GM12878 (cell line): ENCODE results near the gene E2F2. TPM values are rescaled to one million over a fixed set of nuclear protein-coding genes. Genes with fewer than 3 reads are reported as not detected.

Experiments
- ATAC-seq: fragments of 200-7000 bp; cut with Tn5 transposase; 3 replicates; pipeline ENCODE4 v1.9.1; 2020; ENCODE audit warnings: mild to moderate bottlenecking, moderate library complexity
- BruUV-seq: library from RNA; stranded (reverse); fragments of 400-500 nt; replicated peaks from 2 replicates; lab custom pipeline; 2021; lab: Mats Ljungman, UMichigan
- CTCF ChIA-PET: fragments of 300-600 bp; sonication (Branson Sonifier 250); formaldehyde crosslinking; extraction: SDS; loops from one replicate; lab custom pipeline; 2021; ENCODE audit warnings: inconsistent platforms; lab: Yijun Ruan, JAX
- POLR2A ChIA-PET: fragments of 350-600 bp; formaldehyde crosslinking; extraction: SDS; loops from one replicate; lab custom pipeline; 2021; ENCODE audit warnings: inconsistent platforms; lab: Charles Lee
- RAD21 ChIA-PET: fragments of 300-600 bp; sonication (Branson Sonifier 250); formaldehyde crosslinking; loops from one replicate; lab custom pipeline; 2023; ENCODE audit warnings: antibody characterized with exemption; ENCODE audit not compliant: unreplicated experiment; lab: Charles Lee
- SMC1A ChIA-PET: fragments of 300-600 bp; sonication (Branson Sonifier 250); formaldehyde crosslinking; loops from one replicate; lab custom pipeline; 2023; ENCODE audit not compliant: unreplicated experiment, uncharacterized antibody; lab: Charles Lee
- DNase-seq: peaks from one replicate; pipeline ENCODE4 v3.0.0-alpha.2; 2011; ENCODE audit warnings: low read depth, low spot score
- FAIRE-seq: peaks from 3 replicates; lab custom pipeline; 2011; peaks lifted over from hg19 to GRCh38; lab: Jason Lieb, UNC
- H2AFZ ChIP-seq: 2 replicates; pipeline ENCODE4 v1.6.0; 2011; ENCODE audit warnings: low read depth, low read length, control low read depth; ENCODE audit not compliant: control insufficient read depth
- H3K27ac ChIP-seq: 2 replicates; pipeline ENCODE4 v1.5.1; 2011; ENCODE audit warnings: control low read depth; ENCODE audit not compliant: control insufficient read depth, insufficient read depth
- H3K27me3 ChIP-seq, 2 experiments: replicated peaks in 1 of 2; 2 replicates each; pipeline versions ENCODE4 v1.6.0 to v1.6.1; 2011; ENCODE audit warnings: low read length in 1 of 2; ENCODE audit not compliant: control insufficient read depth in 2 of 2, insufficient read depth in 2 of 2
- H3K36me3 ChIP-seq, 2 experiments: 2 replicates each; pipeline ENCODE4 v1.5.1; 2011; ENCODE audit warnings: low read length in 1 of 2; ENCODE audit not compliant: control insufficient read depth in 2 of 2, insufficient read depth in 2 of 2
- H3K4me1 ChIP-seq: 2 replicates; pipeline ENCODE4 v1.6.1; 2011; ENCODE audit warnings: mild to moderate bottlenecking, low read length, moderate library complexity, mixed read lengths; ENCODE audit not compliant: control insufficient read depth, insufficient read depth
- H3K4me2 ChIP-seq: 2 replicates; pipeline ENCODE4 v1.6.0; 2011; ENCODE audit warnings: control low read depth; ENCODE audit not compliant: control insufficient read depth, insufficient read depth
- H3K4me3 ChIP-seq: fragments of 200-600 bp; sonication (generic); 2 replicates; pipeline ENCODE4 v1.5.1; 2016
- H3K79me2 ChIP-seq: 2 replicates; pipeline ENCODE4 v1.6.0; 2011; ENCODE audit warnings: low read length; ENCODE audit not compliant: control insufficient read depth, insufficient read depth
- H3K9ac ChIP-seq: 2 replicates; pipeline ENCODE4 v1.8.0; 2011; ENCODE audit warnings: low read length, control low read depth, mixed read lengths; ENCODE audit not compliant: control insufficient read depth, insufficient read depth
- H3K9me3 ChIP-seq: replicated peaks from 3 replicates; pipeline ENCODE4 v1.5.1; 2011; ENCODE audit warnings: mild to moderate bottlenecking, low read length; ENCODE audit not compliant: control insufficient read depth, insufficient read depth
- H4K20me1 ChIP-seq: 2 replicates; pipeline ENCODE4 v1.6.0; 2011; ENCODE audit not compliant: control insufficient read depth, insufficient read depth
- CBX3 ChIP-seq: fragments of 200-600 bp; sonication (generic); IDR thresholded peaks from 2 replicates; pipeline ENCODE4 v1.6.1; 2016; ENCODE audit warnings: low read depth, borderline replicate concordance
- CREB1 ChIP-seq: IDR thresholded peaks from 2 replicates; pipeline ENCODE4 v1.6.1; 2012; ENCODE audit warnings: low read depth, mild to moderate bottlenecking, inconsistent platforms
- CREM ChIP-seq: IDR thresholded peaks from 2 replicates; pipeline ENCODE4 v1.6.1; 2014; ENCODE audit warnings: antibody characterized with exemption, low read depth
- KAT2A ChIP-seq: conservative IDR thresholded peaks from 2 replicates; pipeline ENCODE4 v1.6.1; 2011; ENCODE audit warnings: low read depth, low read length; ENCODE audit not compliant: control insufficient read depth
- KLF5 ChIP-seq: fragments of 450-650 bp; IDR thresholded peaks from 2 replicates; pipeline ENCODE4 v1.6.1; 2014; ENCODE audit warnings: mild to moderate bottlenecking; ENCODE audit not compliant: partially characterized antibody
- LARP7 ChIP-seq: fragments of 450-650 bp; IDR thresholded peaks from 2 replicates; pipeline ENCODE4 v1.6.1; 2017; ENCODE audit warnings: mild to moderate bottlenecking
- NFIC ChIP-seq: IDR thresholded peaks from 2 replicates; pipeline ENCODE4 v1.6.1; 2012; ENCODE audit warnings: low read depth, mild to moderate bottlenecking, inconsistent platforms, low read length, moderate library complexity
- RAD51 ChIP-seq: fragments of 450-650 bp; IDR thresholded peaks from 2 replicates; pipeline ENCODE4 v1.6.1; 2016; ENCODE audit warnings: moderate library complexity, mild to moderate bottlenecking, inconsistent platforms
- SIX5 ChIP-seq: IDR thresholded peaks from 2 replicates; pipeline ENCODE4 v1.6.1; 2011; ENCODE audit warnings: mild to moderate bottlenecking, low read depth, low read length, moderate library complexity; ENCODE audit not compliant: severe bottlenecking
- TBL1XR1 ChIP-seq: IDR thresholded peaks from 2 replicates; pipeline ENCODE4 v1.6.1; 2012; ENCODE audit warnings: low read depth, low read length, improper control_type of control experiment
- TCF12 ChIP-seq: IDR thresholded peaks from 2 replicates; pipeline ENCODE4 v1.6.1; 2011; ENCODE audit warnings: low read depth, mild to moderate bottlenecking, low read length
- ZNF207 ChIP-seq: fragments of 450-650 bp; IDR thresholded peaks from 2 replicates; pipeline ENCODE4 v1.6.1; 2014; ENCODE audit warnings: antibody characterized with exemption, mild to moderate bottlenecking, borderline replicate concordance
- ZNF217 ChIP-seq: fragments of 450-650 bp; IDR thresholded peaks from 2 replicates; pipeline ENCODE4 v1.6.1; 2017; ENCODE audit warnings: antibody characterized with exemption, mild to moderate bottlenecking
- ZNF384 ChIP-seq: IDR thresholded peaks from 2 replicates; pipeline ENCODE4 v1.6.1; 2012; ENCODE audit warnings: low read depth, mild to moderate bottlenecking, low read length, improper control_type of control experiment, borderline replicate concordance
- ZNF622 ChIP-seq: fragments of 450-650 bp; IDR thresholded peaks from 2 replicates; pipeline ENCODE4 v1.6.1; 2017; ENCODE audit warnings: mild to moderate bottlenecking, inconsistent platforms
- WGBS: methylation state at CpG from one replicate; pipeline ENCODE4 v1.1.6; 2016; ENCODE audit warnings: low lambda C conversion rate; ENCODE audit not compliant: insufficient replicate concordance, insufficient coverage; ENCODE audit errors: missing lambda C conversion rate; 5-methylcytosine and 5-hydroxymethylcytosine counted together
- in situ Hi-C: fragments of 300-500 bp; cut with MboI; formaldehyde crosslinking; loops from 9 replicates; pipeline ENCODE4 v1.14.3; 2018; ENCODE audit warnings: mixed read lengths
- intact Hi-C: fragments of 100-400 bp; cut with micrococcal nuclease; formaldehyde crosslinking; loops from one replicate; pipeline ENCODE4 v1.14.2; 2022; ENCODE audit not compliant: unreplicated experiment
- polyA plus RNA-seq, 11 experiments: library from polyadenylated mRNA; depleted of rRNA in 4 of 11; unstranded in 6 of 11; stranded (reverse) in 5 of 11; fragments of >200 nt; fragmentation: Nextera tagmentation in 4 of 11; fragmentation: Illumina TruSeq in 1 of 11; extraction: Ambion mirVana in 4 of 11; extraction: Trizol in 1 of 11; gene quantifications; 1 replicate in 1 of 11; 2 replicates in 10 of 11; pipeline versions ENCODE4 v1.2.1 to v1.2.3, GENCODE V29; 2011 to 2016; ENCODE audit warnings: inconsistent platforms in 2 of 11, missing spikeins in 2 of 11, low read depth in 1 of 11
- total RNA-seq, 4 experiments: library from RNA; depleted of rRNA in 3 of 4; stranded (reverse); fragments of >200 nt in 3 of 4; fragmentation: Illumina TruSeq in 1 of 4; extraction: Trizol in 1 of 4; gene quantifications; 2 replicates each; pipeline versions ENCODE4 v1.2.1 to v1.2.3, GENCODE V29; 2013 to 2021
- TF ChIP-seq, protein P1 (sequence below): fragments of 450-650 bp; formaldehyde crosslinking; IDR thresholded peaks from 2 replicates; pipeline ENCODE4 v1.4.0; 2020; ENCODE audit warnings: mild to moderate bottlenecking, moderate library complexity
- TF ChIP-seq, protein P2 (sequence below): fragments of 450-650 bp; IDR thresholded peaks from 2 replicates; pipeline ENCODE4 v1.6.1; 2016; ENCODE audit warnings: mild to moderate bottlenecking, moderate library complexity, borderline replicate concordance

E2F2 gene
- total and polyA plus RNA-seq, 10 of the 15 experiments (the other 5 are each of a cell fraction or from before 2014, with no cell fraction given) = 3.8 to 27.2 (median 14.6) TPM

DNA sequence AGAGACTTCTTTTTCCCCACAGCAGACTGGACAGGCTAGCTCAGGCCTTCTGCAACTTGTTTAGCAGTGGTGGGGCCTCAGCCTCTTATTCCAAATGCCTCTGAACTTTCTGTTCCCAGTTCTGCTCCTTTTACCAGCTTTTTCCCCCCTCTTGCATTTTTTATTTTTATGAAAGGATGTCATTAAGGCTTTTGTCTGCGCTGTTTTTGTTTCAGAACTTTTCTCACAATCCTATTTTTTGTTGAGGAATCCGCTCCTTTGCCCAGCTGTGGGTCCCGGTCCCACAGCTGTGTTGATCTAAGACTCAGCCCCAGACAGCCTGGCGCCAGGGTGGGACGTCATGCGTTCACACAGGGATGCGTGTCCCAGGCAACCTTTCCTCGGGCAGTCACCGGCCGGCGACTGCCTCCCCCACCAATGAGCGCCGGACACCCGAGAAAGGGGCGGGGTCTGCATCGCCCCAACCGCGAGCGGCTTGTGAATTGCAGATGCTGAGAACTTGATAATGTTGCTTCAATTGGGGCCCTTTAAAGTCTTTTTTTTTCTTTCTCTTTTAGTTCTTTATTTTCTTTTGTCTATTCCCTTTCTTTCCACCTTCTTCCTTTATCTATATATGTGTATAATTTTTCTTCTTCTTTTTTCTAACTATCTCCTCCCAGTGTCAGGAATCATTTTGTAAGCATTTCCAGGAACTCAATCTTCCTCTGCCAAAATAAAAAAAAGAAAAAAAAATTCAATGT, 31.3 kb upstream of the E2F2 start:
- H2AFZ ChIP-seq = no peak overlapping the region; the same call in 1 of the 2 replicates
- FAIRE-seq = no peak
- TF ChIP-seq LARP7 = no peak
- peak; percentile 30; the same call in 1 of the 2 replicates for TF ChIP-seq NFIC
- no peak for TF ChIP-seq CBX3
- TF ChIP-seq TCF12 = 0 out of 2 replicates have a peak, but pooled peaks have one; percentile 61
- TF ChIP-seq ZNF207 = no peak
- TF ChIP-seq, protein P1, sequence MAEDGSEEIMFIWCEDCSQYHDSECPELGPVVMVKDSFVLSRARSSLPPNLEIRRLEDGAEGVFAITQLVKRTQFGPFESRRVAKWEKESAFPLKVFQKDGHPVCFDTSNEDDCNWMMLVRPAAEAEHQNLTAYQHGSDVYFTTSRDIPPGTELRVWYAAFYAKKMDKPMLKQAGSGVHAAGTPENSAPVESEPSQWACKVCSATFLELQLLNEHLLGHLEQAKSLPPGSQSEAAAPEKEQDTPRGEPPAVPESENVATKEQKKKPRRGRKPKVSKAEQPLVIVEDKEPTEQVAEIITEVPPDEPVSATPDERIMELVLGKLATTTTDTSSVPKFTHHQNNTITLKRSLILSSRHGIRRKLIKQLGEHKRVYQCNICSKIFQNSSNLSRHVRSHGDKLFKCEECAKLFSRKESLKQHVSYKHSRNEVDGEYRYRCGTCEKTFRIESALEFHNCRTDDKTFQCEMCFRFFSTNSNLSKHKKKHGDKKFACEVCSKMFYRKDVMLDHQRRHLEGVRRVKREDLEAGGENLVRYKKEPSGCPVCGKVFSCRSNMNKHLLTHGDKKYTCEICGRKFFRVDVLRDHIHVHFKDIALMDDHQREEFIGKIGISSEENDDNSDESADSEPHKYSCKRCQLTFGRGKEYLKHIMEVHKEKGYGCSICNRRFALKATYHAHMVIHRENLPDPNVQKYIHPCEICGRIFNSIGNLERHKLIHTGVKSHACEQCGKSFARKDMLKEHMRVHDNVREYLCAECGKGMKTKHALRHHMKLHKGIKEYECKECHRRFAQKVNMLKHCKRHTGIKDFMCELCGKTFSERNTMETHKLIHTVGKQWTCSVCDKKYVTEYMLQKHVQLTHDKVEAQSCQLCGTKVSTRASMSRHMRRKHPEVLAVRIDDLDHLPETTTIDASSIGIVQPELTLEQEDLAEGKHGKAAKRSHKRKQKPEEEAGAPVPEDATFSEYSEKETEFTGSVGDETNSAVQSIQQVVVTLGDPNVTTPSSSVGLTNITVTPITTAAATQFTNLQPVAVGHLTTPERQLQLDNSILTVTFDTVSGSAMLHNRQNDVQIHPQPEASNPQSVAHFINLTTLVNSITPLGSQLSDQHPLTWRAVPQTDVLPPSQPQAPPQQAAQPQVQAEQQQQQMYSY = no peak
- peak; percentile 57; the same call in 1 of the 2 replicates for TF ChIP-seq CREM
- no peak for TF ChIP-seq RAD51
- TF ChIP-seq ZNF622 = no peak
- no peak for TF ChIP-seq ZNF217
- TF ChIP-seq SIX5 = no peak
- TF ChIP-seq CREB1 = peak; percentile 74; the same call in 1 of the 2 replicates
- no peak for TF ChIP-seq TBL1XR1
- TF ChIP-seq, protein P2, sequence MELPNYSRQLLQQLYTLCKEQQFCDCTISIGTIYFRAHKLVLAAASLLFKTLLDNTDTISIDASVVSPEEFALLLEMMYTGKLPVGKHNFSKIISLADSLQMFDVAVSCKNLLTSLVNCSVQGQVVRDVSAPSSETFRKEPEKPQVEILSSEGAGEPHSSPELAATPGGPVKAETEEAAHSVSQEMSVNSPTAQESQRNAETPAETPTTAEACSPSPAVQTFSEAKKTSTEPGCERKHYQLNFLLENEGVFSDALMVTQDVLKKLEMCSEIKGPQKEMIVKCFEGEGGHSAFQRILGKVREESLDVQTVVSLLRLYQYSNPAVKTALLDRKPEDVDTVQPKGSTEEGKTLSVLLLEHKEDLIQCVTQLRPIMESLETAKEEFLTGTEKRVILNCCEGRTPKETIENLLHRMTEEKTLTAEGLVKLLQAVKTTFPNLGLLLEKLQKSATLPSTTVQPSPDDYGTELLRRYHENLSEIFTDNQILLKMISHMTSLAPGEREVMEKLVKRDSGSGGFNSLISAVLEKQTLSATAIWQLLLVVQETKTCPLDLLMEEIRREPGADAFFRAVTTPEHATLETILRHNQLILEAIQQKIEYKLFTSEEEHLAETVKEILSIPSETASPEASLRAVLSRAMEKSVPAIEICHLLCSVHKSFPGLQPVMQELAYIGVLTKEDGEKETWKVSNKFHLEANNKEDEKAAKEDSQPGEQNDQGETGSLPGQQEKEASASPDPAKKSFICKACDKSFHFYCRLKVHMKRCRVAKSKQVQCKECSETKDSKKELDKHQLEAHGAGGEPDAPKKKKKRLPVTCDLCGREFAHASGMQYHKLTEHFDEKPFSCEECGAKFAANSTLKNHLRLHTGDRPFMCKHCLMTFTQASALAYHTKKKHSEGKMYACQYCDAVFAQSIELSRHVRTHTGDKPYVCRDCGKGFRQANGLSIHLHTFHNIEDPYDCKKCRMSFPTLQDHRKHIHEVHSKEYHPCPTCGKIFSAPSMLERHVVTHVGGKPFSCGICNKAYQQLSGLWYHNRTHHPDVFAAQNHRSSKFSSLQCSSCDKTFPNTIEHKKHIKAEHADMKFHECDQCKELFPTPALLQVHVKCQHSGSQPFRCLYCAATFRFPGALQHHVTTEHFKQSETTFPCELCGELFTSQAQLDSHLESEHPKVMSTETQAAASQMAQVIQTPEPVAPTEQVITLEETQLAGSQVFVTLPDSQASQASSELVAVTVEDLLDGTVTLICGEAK = no peak
- no peak for TF ChIP-seq KAT2A
- TF ChIP-seq ZNF384 = no peak
- no peak for TF ChIP-seq KLF5

More for the DNA sequence above, 31.3 kb upstream of the E2F2 start:
- no peak overlapping the region for H3K9ac ChIP-seq
- ChIA-PET SMC1A (interaction anchor here (0.7 to 10.6 kb wide), 4 partner anchors 10 to 75 kb away, joined by 3 to 216 read pairs (median 8); no protein-coding TSS in a partner anchor), POLR2A (interaction anchor here (0.6 to 6.5 kb wide), 7 partner anchors 11 to 75 kb away, joined by 3 to 188 read pairs (median 4); no protein-coding TSS in a partner anchor), CTCF (interaction anchor here (0.7 to 24.4 kb wide), 4 partner anchors 10 to 71 kb away, joined by 3 to 959 read pairs (median 5); no protein-coding TSS in a partner anchor), RAD21 (interaction anchor here (0.8 to 1.5 kb wide), 2 partner anchors 12 to 15 kb away, joined by 3 to 5 read pairs; no protein-coding TSS in a partner anchor)
- no peaks in the 10 kb centered on the region for H3K9me3 ChIP-seq
- intact Hi-C loops = no loop called here
- peak overlapping the region; percentile 32 for H3K27ac ChIP-seq
- DNase-seq (no peak), ATAC-seq (peak; percentile 32)
- no peaks in the 10 kb centered on the region for H3K36me3 ChIP-seq
- H3K79me2 ChIP-seq = peaks cover 19% of the 10 kb centered on the region
- H3K4me2 ChIP-seq = peak overlapping the region; percentile 59
- no peaks in the 10 kb centered on the region for H4K20me1 ChIP-seq
- peak overlapping the region; percentile 22; the same call in 1 of the 2 replicates for H3K4me3 ChIP-seq
- in situ Hi-C loops = no loop called here
- no TSS peak for BruUV-seq
- no peaks in the 10 kb centered on the region for H3K27me3 ChIP-seq
- H3K4me1 ChIP-seq = peaks cover 33% of the 10 kb centered on the region
- WGBS = 15% methylated on average over 19 of the region's 19 CpGs
